SK-N-SH (cell line): Measurements from ENCODE around the gene KLF18. TPM values are rescaled to one million over a fixed set of nuclear protein-coding genes. Genes with fewer than 3 reads are reported as not detected.

Experiments used
- CTCF ChIA-PET: fragments of 300-600, 350-600 bp; formaldehyde crosslinking; extraction: SDS; loops from one replicate; lab custom pipeline; 2021; lab: Yijun Ruan, JAX
- POLR2A ChIA-PET: fragments of 350-600 bp; sonication (Branson Sonifier 250); formaldehyde crosslinking; extraction: SDS; loops from one replicate; lab custom pipeline; 2020; ENCODE audit warnings: antibody characterized with exemption, inconsistent platforms; lab: Yijun Ruan, JAX
- DNase-seq: peaks from one replicate; pipeline ENCODE4 v3.0.0; 2012
- H2AFZ ChIP-seq: fragments of 200-600 bp; sonication (generic); 2 replicates; pipeline ENCODE4 v1.8.1; 2016; ENCODE audit warnings: antibody characterized with exemption, mild to moderate bottlenecking, low read depth
- H3F3A ChIP-seq: fragments of 200-600 bp; sonication (generic); replicated peaks from 2 replicates; pipeline ENCODE3; 2016; ENCODE audit warnings: antibody characterized with exemption, mild to moderate bottlenecking; ENCODE audit not compliant: insufficient read depth
- H3K27ac ChIP-seq, 2 experiments: fragments of 200-500 bp in 1 of 2; fragments of 200-600 bp in 1 of 2; sonication (Bioruptor generic) in 1 of 2; sonication (generic), shearing (Covaris generic) in 1 of 2; 2 replicates each; pipeline versions ENCODE4 v1.5.1 to v1.6.1; 2014 to 2016; ENCODE audit warnings: low read depth in 2 of 2, inconsistent platforms in 1 of 2, low read length in 1 of 2, mild to moderate bottlenecking in 1 of 2, mixed read lengths in 1 of 2
- H3K27me3 ChIP-seq: fragments of 200-600 bp; sonication (generic), shearing (Covaris generic); 2 replicates; pipeline ENCODE4 v1.6.1; 2016; ENCODE audit warnings: mixed run types; ENCODE audit not compliant: insufficient read depth
- H3K36me3 ChIP-seq, 2 experiments: fragments of 200-500 bp in 1 of 2; fragments of 200-600 bp in 1 of 2; sonication (Bioruptor generic) in 1 of 2; sonication (generic) in 1 of 2; replicated peaks in 1 of 2; 2 replicates each; pipeline versions ENCODE3 to v1.5.1; 2014 to 2016; ENCODE audit warnings: low read length in 1 of 2, mild to moderate bottlenecking in 1 of 2; ENCODE audit not compliant: insufficient read depth in 2 of 2, control insufficient read depth in 1 of 2
- H3K4me1 ChIP-seq, 2 experiments: fragments of 200-500 bp in 1 of 2; fragments of 200-600 bp in 1 of 2; sonication (Bioruptor generic) in 1 of 2; sonication (generic), shearing (Covaris generic) in 1 of 2; 2 replicates each; pipeline versions ENCODE4 v1.5.1 to v1.6.1; 2014 to 2016; ENCODE audit warnings: low read depth in 1 of 2, low read length in 1 of 2, mixed run types in 1 of 2; ENCODE audit not compliant: insufficient read depth in 2 of 2, control insufficient read depth in 1 of 2
- H3K4me2 ChIP-seq: fragments of 200-600 bp; sonication (generic), shearing (Covaris generic); 2 replicates; pipeline ENCODE4 v1.6.1; 2017; ENCODE audit warnings: mixed run types
- H3K4me3 ChIP-seq, 2 experiments: fragments of 200-500 bp in 1 of 2; fragments of 200-600 bp in 1 of 2; sonication (Bioruptor generic) in 1 of 2; sonication (generic), shearing (Covaris generic) in 1 of 2; 2 replicates each; pipeline versions ENCODE4 v1.5.1 to v1.8.1; 2014 to 2016; ENCODE audit warnings: low read depth in 2 of 2, inconsistent platforms in 1 of 2, low read length in 1 of 2, mild to moderate bottlenecking in 1 of 2, mixed read lengths in 1 of 2, moderate library complexity in 1 of 2
- H3K79me2 ChIP-seq: fragments of 200-600 bp; sonication (generic); 2 replicates; pipeline ENCODE4 v1.8.1; 2017; ENCODE audit warnings: mild to moderate bottlenecking; ENCODE audit not compliant: insufficient read depth
- H3K9ac ChIP-seq: fragments of 200-600 bp; sonication (generic); 2 replicates; pipeline ENCODE4 v1.6.1; 2017; ENCODE audit warnings: mixed run types
- H3K9me2 ChIP-seq: fragments of 200-600 bp; sonication (generic); 2 replicates; pipeline ENCODE4 v1.6.1; 2017; ENCODE audit warnings: mixed run types
- H3K9me3 ChIP-seq: fragments of 200-600 bp; sonication (generic); 2 replicates; pipeline ENCODE4 v1.6.1; 2017; ENCODE audit warnings: mixed run types, mild to moderate bottlenecking, moderate library complexity
- H4K20me1 ChIP-seq: fragments of 200-600 bp; sonication (generic); 2 replicates; pipeline ENCODE4 v1.6.1; 2017; ENCODE audit warnings: mild to moderate bottlenecking, mixed run types; ENCODE audit not compliant: insufficient read depth
- CHD2 ChIP-seq: fragments of 150-350 bp; IDR thresholded peaks from 2 replicates; pipeline ENCODE4 v1.6.1; 2018; ENCODE audit warnings: low read length; ENCODE audit not compliant: partially characterized antibody
- CTCF ChIP-seq: fragments of 200-600 bp; sonication (generic); IDR thresholded peaks from 2 replicates; pipeline ENCODE4 v1.6.1; 2017; ENCODE audit warnings: antibody characterized with exemption, mild to moderate bottlenecking, moderate library complexity
- ELF1 ChIP-seq: IDR thresholded peaks from 2 replicates; pipeline ENCODE4 v1.4.0; 2012
- EZH2phosphoT487 ChIP-seq: fragments of 200-600 bp; sonication (generic); IDR thresholded peaks from 2 replicates; pipeline ENCODE4 v1.6.1; 2017; ENCODE audit warnings: low read depth, mixed run types, mild to moderate bottlenecking, antibody characterized with exemption, moderate library complexity, borderline replicate concordance
- FOXJ3 ChIP-seq: sonication (generic); formaldehyde crosslinking; IDR thresholded peaks from 2 replicates; pipeline ENCODE4 v1.5.1; 2020; ENCODE audit warnings: mild to moderate bottlenecking, missing genetic modification reagents
- GABPA ChIP-seq: IDR thresholded peaks from 2 replicates; pipeline ENCODE4 v1.4.0; 2012; ENCODE audit warnings: low read depth, mild to moderate bottlenecking
- IRF3 ChIP-seq: fragments of 150-350 bp; IDR thresholded peaks from 2 replicates; pipeline ENCODE4 v1.6.1; 2016; ENCODE audit warnings: mild to moderate bottlenecking, low read depth, low read length
- MAX ChIP-seq: IDR thresholded peaks from 2 replicates; pipeline ENCODE4 v1.4.0; 2012; ENCODE audit warnings: low read depth
- MEF2A ChIP-seq: IDR thresholded peaks from 2 replicates; pipeline ENCODE4 v1.4.0; 2012; ENCODE audit warnings: low read depth, borderline replicate concordance
- MXI1 ChIP-seq: IDR thresholded peaks from 2 replicates; pipeline ENCODE4 v1.6.1; 2012; ENCODE audit warnings: mild to moderate bottlenecking, low read depth, low read length, improper control_type of control experiment
- NFIC ChIP-seq: IDR thresholded peaks from 2 replicates; pipeline ENCODE4 v1.4.0; 2012; ENCODE audit warnings: borderline replicate concordance
- NRF1 ChIP-seq: IDR thresholded peaks from 2 replicates; pipeline ENCODE4 v1.6.1; 2012; ENCODE audit warnings: low read depth, mild to moderate bottlenecking, low read length
- PBX3 ChIP-seq: IDR thresholded peaks from 2 replicates; pipeline ENCODE4; 2012
- POLR2AphosphoS5 ChIP-seq: IDR thresholded peaks from 2 replicates; pipeline ENCODE4 v1.6.1; 2012; ENCODE audit warnings: low read depth, low read length
- RAD21 ChIP-seq: IDR thresholded peaks from 2 replicates; pipeline ENCODE4 v1.6.1; 2012; ENCODE audit warnings: mild to moderate bottlenecking, low read length
- RCOR1 ChIP-seq: fragments of 150-350 bp; IDR thresholded peaks from 2 replicates; pipeline ENCODE4 v1.6.1; 2017; ENCODE audit warnings: antibody characterized with exemption, low read length
- REST ChIP-seq: IDR thresholded peaks from 2 replicates; pipeline ENCODE4 v1.6.1; 2012; ENCODE audit warnings: mild to moderate bottlenecking, low read depth, low read length, moderate library complexity
- RXRA ChIP-seq: IDR thresholded peaks from 2 replicates; pipeline ENCODE4 v1.4.0; 2012; ENCODE audit warnings: low read depth, mild to moderate bottlenecking, borderline replicate concordance
- SIN3A ChIP-seq: IDR thresholded peaks from 2 replicates; pipeline ENCODE4 v1.6.1; 2012; ENCODE audit warnings: low read depth, mild to moderate bottlenecking, low read length, moderate library complexity, borderline replicate concordance
- SMC3 ChIP-seq: IDR thresholded peaks from 2 replicates; pipeline ENCODE4 v1.6.1; 2012; ENCODE audit warnings: low read depth, low read length, improper control_type of control experiment
- YY1 ChIP-seq: IDR thresholded peaks from 2 replicates; pipeline ENCODE4 v1.4.0; 2012; ENCODE audit warnings: low read depth, mild to moderate bottlenecking
- WGBS: methylation state at CpG from one replicate; pipeline ENCODE4 v1.1.6; 2017; ENCODE audit warnings: low lambda C conversion rate; 5-methylcytosine and 5-hydroxymethylcytosine counted together
- polyA plus RNA-seq, 3 experiments: library from polyadenylated mRNA; depleted of rRNA; stranded (reverse); fragments of >200 nt; gene quantifications; 2 replicates each; pipeline ENCODE4 v1.2.3, GENCODE V29; 2012

The KLF18 gene
- polyA plus RNA-seq, 1 of the 3 experiments (the other 2 are of a cell fraction): not detected

- Histone ChIP-seq H3F3A (peaks cover 8% of the 10 kb centered on the region), H3K4me2 (no peak overlapping the region), H3K27me3 (no peaks in the 10 kb centered on the region), H3K36me3 (no peaks in the 10 kb centered on the region), H3K9me3 (no peaks in the 10 kb centered on the region), H3K4me1 (no peaks in the 10 kb centered on the region), H3K4me3 (no peak overlapping the region), H2AFZ (no peak overlapping the region)
- WGBS: 44% methylated on average over 2 of the region's 2 CpGs
- CTCF ChIA-PET: no interaction called here
- TF ChIP-seq NRF1: no peak
- TF ChIP-seq EZH2phosphoT487: no peak
- TF ChIP-seq NFIC: no peak
- no peak for TF ChIP-seq ELF1
- no peak for TF ChIP-seq POLR2AphosphoS5
- TF ChIP-seq REST: no peak
- no peak for TF ChIP-seq FOXJ3 (CRISPR knock-in tag)
- no peak for TF ChIP-seq RCOR1
- TF ChIP-seq SMC3: no peak
- no peak for TF ChIP-seq MXI1
- TF ChIP-seq RXRA: no peak
- TF ChIP-seq GABPA: no peak
- no peak for TF ChIP-seq YY1
- TF ChIP-seq MAX: no peak
- TF ChIP-seq, all 33 proteins: peak for 0
- no peak for DNase-seq
- no peaks in the 10 kb centered on the region for H3K79me2 ChIP-seq
- POLR2A ChIA-PET: no interaction called here
- no peaks in the 10 kb centered on the region for H3K9me2 ChIP-seq
- no peak overlapping the region for H3K27ac ChIP-seq
- no peaks in the 10 kb centered on the region for H4K20me1 ChIP-seq
- no peak overlapping the region for H3K9ac ChIP-seq
Measured at GRCh38 chr1:44094047-44094446, 47.4 kb downstream of the KLF18 start.

- H3K9ac ChIP-seq: no peak overlapping the region
- H4K20me1 ChIP-seq: no peaks in the 10 kb centered on the region
- no peak overlapping the region for H2AFZ ChIP-seq
- H3K4me3 ChIP-seq: no peak overlapping the region
- H3K27ac ChIP-seq: no peak overlapping the region
- peaks cover 8% of the 10 kb centered on the region for H3F3A ChIP-seq
- no peaks in the 10 kb centered on the region for H3K9me2 ChIP-seq
- no peaks in the 10 kb centered on the region for H3K9me3 ChIP-seq
- POLR2A ChIA-PET: no interaction called here
- no peaks in the 10 kb centered on the region for H3K27me3 ChIP-seq
- CTCF ChIA-PET: no interaction called here
- H3K4me2 ChIP-seq: no peak overlapping the region
- 78% methylated on average over 10 of the region's 10 CpGs for WGBS
- no peaks in the 10 kb centered on the region for H3K36me3 ChIP-seq
- H3K4me1 ChIP-seq: no peaks in the 10 kb centered on the region
- H3K79me2 ChIP-seq: no peaks in the 10 kb centered on the region
- DNase-seq: no peak
- no peak for TF ChIP-seq NRF1
- no peak for TF ChIP-seq RAD21
- no peak for TF ChIP-seq CHD2
- no peak for TF ChIP-seq PBX3
- no peak for TF ChIP-seq FOXJ3 (CRISPR knock-in tag)
- no peak for TF ChIP-seq MEF2A
- TF ChIP-seq SIN3A: no peak
- TF ChIP-seq CTCF: no peak
- no peak for TF ChIP-seq ELF1
- TF ChIP-seq EZH2phosphoT487: no peak
- no peak for TF ChIP-seq IRF3
Measured at GRCh38 chr1:44090429-44091252, 50.8 kb downstream of the KLF18 start.
